ENCODE results near the gene PHOX2A.
"Not testable (repeated sequence)": the region's sequence is repeated elsewhere in the genome, so short reads cannot be mapped to it uniquely, and the experiment has no call there.

PHOX2A gene

DNA sequence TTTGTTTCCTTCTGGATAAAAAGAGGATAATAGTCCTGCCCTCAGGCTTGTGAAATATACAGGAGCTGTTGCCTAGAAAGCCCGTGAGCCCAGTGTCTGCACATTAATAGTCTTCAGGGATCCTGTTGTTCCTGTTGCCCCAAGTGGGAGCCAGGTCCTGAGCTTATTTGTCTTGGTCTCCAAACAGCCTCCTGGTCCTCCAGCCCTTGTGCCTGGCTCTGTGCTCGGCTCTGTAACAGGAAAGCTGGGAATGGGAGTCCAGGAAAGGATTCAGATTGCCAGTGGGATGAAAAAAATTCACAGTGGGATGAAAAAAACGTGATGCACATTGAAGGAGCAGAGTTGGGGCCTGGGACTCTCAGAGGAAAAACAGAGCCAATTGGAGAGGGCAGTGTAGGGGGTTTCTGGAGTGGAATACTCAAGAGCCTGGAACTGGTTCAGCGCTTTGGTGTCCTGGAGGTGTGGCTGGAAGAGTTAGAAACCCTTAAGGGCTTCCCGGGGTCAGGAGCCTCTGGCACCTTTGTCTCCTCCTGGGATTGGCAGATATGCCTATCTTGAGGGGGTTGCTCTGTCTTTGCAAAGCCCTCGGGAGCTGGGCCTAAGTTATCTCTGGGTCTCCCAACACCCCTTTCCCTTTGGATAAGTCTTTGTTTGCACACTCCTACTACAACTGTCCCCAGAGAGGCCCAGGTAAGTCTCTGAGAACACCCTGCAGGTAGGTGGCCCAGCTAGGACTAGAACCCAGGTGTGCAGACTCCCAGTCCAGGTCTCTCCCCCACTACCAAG, 21.7 kb downstream of the PHOX2A start:
- DNase-seq (ENCODE audit: low spot score) = no peak

DNA sequence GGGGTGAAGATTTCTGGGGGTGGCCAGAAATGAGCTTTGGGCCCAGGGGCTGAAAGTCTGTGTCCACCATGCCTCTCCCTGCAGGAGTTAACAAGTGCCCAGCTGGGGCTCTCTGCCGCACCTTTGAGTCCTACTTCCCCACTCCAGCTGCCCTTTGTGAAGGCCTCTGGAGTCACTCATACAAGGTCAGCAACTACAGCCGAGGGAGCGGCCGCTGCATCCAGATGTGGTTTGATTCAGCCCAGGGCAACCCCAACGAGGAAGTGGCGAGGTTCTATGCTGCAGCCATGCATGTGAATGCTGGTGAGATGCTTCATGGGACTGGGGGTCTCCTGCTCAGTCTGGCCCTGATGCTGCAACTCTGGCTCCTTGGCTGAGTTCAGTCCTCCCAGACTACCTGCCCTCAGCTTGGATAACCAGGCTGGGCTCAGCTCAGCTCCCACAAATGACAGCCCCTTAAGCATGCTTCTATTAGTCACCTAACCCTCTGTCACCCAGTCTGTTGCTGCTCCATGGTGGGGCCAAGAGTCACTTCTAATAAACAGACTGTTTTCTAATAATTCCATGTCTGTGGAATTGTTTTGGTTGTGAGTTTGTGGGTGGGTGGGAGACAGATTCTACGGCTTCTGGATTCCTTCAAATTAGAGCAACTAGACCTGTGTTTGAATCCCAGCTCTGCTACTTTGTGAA, 22.4 kb downstream of the PHOX2A start:
- no peak for DNase-seq (ENCODE audit: low spot score)

DNA sequence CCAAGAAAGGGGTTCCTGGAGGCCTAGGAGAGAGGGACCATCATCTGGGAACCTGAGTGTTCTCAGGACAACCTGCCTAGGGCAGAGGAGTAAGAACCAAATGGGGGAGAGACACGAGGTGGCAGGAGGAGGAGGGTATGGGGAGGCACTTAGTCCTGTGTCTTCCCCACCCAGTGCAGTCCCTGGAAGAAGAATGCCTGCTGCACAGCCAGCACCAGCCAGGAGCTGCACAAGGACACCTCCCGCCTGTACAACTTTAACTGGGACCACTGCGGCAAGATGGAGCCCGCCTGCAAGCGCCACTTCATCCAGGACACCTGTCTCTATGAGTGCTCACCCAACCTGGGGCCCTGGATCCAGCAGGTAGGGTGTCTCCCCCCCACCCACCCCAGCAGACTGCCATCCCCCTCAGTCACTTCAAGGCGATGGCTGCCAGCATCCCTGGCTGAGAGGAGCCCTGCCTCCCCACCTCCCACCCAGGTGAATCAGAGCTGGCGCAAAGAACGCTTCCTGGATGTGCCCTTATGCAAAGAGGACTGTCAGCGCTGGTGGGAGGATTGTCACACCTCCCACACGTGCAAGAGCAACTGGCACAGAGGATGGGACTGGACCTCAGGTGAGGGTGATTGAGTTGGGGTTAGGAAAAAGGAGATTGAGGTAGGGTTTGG, 23.1 kb downstream of the PHOX2A start:
- DNase-seq (ENCODE audit: low spot score) = no peak

DNA sequence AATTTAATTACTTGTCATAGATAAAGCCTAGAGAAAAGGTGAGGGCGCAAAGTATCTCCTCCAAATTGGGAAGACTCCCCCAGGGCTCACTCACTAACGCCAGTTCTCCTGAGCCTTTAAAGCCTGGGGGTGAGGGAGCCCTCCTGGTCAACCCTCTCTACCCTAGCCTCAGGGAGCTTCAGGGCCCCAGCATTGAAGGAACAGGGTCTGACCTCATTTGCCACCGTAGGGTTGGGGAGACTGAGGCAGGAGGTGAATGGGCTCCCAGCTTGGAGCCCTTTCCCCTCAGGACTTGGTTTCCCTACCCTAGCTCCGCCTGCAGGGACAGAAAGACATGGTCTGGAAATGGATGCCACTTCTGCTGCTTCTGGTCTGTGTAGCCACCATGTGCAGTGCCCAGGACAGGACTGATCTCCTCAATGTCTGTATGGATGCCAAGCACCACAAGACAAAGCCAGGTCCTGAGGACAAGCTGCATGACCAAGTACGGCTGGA, 25.7 kb downstream of the PHOX2A start:
- no peak for DNase-seq (ENCODE audit: low spot score)

DNA sequence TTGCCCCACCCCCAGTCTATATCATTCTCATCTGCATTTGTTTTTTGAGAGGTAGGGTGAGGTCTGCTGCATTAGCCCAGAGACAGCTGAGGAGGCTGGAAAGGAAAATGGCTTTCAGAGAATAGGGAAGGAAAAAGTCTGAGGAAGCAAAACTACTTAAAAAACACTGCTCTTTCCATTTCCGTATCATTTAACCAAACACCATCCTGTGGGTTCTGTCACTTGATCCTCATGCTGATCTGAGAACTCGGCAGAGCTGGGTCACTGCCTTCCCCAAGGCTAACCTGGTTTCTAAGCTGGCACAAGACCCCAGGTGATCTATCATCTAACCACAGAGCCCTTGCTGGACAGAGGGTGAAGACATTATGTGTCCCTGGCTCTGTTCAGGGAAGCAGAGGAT, 26.1 kb downstream of the PHOX2A start:
- peak; percentile 61 for DNase-seq (ENCODE audit: low spot score)

DNA sequence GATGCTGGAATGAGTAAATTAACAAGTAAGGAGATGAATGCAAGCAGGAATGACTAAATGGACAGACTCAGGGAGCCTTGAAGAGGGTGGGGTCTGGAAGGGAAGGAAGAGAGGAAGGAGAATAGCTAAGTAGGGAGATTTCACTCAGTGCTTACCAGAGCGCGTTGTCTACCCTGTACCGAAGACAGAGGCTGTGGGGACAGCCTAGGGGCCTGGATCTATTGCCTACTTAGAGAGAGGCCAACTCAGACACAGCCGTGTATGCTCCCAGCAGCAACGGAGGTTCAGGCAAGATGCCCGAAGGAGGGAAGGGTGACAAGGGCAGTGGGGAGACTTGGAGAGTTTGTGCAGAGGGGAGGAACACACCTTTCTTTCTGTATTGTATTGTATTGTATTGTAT, 27.3 kb downstream of the PHOX2A start, which contains the start of gene FOLR2:
Gene FOLR2, plus strand, starts transcription at position 157 of the 400 bp plus-strand sequence. CDS start 1,791 bp downstream, outside the sequence.
- DNase-seq (ENCODE audit: low spot score) = no peak

DNA sequence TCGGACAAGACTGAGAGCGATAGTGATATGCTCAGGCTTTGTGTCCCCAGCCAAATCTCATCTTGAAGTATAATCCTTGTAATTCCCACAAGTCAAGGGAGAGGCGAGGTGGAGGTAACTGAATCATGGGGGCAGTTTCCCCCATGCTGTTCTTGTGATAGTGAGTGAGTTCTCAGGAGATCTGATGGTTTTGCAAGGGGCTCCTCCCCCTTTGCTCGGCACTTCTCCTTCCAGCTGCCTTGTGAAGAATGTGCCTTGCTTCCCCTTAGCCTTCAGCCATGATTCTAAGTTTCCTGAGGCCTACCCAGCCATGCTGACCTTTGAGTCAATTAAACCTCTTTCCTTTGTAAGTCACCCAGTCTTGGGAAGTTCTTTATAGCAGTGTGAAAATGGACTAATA, 34.9 kb downstream of the PHOX2A start:
- no peak for DNase-seq (ENCODE audit: low spot score)

DNA sequence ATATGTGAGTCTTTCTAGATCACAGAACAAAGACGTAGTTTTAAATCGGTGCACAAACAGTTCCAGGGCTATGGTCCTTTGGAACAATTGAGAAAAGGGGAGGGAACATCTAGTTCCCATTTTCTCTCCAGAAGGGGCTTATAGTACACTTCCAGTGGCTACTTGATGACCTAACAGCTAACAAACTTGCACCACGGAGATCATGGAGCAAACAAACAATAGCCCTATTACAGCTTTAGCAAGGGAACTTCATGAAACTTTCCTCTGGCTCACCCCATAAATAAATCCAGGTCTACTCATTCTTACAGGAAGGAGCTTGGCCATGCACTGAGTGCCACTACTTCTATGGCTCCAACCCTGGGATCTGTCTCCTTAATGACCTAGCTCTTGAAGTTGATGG, 35.7 kb downstream of the PHOX2A start:
- DNase-seq (ENCODE audit: low spot score) = no peak

DNA sequence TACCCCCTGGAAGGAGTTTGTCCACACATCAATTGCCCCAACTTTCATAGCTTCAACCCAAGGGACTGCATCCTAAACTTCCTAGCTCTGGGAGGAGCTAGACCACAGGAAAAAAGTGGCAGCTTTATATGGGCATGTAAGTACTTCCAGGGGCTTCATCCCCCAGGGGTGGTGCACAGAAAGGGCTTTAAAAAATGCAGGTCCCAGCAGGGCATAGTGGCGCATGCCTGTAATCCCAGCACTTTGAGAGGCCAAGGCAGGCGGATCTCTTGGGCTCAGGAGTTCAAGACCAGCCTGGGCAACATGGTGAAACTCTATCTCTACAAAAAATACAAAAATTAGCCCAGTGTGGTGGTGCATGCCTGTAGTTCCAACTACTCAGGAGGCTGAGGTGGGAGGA, 37.2 kb downstream of the PHOX2A start:
- DNase-seq (ENCODE audit: low spot score) = not testable (repeated sequence)

DNA sequence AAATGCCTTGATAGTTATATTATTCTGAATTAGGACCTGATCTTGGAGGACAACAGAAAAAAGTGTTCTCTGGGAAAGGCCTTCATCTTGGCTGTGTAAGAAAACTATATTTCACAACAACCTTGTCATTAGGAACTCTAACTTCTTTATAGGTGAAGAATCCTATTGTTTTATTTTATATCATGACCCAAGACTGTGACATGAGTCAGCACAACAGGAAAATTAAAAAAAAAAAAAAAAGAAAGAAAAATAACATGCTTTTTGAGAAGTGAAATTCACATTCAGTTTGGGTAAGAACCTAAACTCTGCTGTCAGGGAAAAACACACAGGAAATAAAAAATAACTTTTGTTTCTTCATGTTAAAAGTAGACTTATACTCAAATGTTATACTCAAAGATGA, 39.1 kb downstream of the PHOX2A start:
- no peak for DNase-seq (ENCODE audit: low spot score)

DNA sequence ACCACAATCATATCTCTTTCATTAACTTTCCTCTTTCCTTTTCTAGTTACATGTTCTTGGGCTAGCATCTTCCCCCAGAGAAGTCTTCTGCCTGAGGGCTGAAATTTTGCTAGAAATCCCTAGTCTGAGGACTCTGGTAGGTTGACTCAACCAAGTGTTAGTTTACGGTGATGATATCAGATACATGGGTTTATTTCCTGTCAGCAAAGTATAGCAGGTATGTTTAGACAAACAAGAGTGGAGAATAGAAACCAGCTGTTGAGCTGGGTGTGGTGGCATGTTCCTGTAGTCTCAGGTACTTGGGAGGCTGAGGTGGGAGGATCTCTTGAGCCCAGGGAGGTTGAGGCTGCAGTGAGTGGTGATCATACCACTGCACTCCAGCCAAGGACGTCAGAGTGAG, 40.8 kb downstream of the PHOX2A start:
- DNase-seq (ENCODE audit: low spot score) = no peak

DNA sequence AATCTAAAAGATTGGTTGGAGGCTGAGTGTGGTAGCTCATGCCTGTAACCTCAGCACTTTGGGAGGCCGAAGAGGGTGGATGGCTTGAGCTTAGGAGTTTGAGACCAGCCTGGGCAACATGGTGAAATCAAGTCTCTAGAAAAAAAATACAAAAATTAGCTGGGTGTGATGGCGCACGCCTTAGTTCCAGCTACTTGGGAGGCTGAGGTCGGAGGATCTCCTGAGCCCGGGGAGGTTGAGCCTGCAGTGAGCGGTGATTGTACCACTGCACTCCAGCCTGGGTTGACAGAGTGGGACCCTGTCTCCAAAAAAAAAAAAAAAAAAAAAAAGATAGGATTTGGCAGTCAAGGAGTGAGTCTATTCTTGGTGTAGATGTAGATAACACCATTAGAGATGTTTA, 41.4 kb downstream of the PHOX2A start:
- no peak for DNase-seq (ENCODE audit: low spot score)

DNA sequence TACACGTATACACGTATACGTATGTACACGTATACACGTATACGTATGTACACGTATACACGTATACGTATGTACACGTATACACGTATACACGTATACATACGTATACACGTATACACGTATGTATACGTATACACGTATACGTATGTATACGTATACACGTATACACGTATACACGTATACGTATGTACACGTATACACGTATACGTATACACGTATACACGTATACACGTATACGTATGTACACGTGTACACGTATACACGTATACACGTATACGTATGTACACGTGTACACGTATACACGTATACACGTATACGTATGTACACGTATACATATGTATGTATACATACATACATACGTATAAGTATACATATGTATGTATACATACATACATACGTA, 42.5 kb downstream of the PHOX2A start:
- DNase-seq (ENCODE audit: low spot score) = not testable (repeated sequence)

DNA sequence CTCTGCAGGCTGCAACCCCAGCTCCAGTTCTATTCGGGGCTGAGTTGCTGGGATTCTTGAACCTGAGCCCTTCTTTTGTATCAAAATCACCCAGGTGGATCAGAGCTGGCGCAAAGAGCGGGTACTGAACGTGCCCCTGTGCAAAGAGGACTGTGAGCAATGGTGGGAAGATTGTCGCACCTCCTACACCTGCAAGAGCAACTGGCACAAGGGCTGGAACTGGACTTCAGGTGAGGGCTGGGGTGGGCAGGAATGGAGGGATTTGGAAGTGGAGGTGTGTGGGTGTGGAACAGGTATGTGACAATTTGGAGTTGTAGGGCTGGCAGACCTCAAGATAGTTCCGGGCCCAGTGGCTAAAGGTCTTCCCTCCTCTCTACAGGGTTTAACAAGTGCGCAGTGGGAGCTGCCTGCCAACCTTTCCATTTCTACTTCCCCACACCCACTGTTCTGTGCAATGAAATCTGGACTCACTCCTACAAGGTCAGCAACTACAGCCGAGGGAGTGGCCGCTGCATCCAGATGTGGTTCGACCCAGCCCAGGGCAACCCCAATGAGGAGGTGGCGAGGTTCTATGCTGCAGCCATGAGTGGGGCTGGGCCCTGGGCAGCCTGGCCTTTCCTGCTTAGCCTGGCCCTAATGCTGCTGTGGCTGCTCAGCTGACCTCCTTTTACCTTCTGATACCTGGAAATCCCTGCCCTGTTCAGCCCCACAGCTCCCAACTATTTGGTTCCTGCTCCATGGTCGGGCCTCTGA, 48.3 kb downstream of the PHOX2A start:
- no peak for DNase-seq (ENCODE audit: low spot score)

DNA sequence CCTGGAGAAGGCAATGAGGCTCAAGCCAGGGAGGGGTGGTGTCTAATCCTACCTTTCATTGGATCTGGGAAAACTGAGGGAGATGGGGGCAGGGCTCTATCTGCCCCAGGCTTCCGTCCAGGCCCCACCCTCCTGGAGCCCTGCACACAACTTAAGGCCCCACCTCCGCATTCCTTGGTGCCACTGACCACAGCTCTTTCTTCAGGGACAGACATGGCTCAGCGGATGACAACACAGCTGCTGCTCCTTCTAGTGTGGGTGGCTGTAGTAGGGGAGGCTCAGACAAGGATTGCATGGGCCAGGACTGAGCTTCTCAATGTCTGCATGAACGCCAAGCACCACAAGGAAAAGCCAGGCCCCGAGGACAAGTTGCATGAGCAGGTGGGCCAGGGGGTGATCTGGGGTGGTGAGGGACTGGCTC, 52.0 kb downstream of the PHOX2A start, which contains the start of gene FOLR1:
Gene FOLR1, plus strand, starts transcription at position 180 of the 421 bp plus-strand sequence. Its CDS starts 34 bp downstream, at position 214.
- no peak for DNase-seq (ENCODE audit: low spot score)

DNA sequence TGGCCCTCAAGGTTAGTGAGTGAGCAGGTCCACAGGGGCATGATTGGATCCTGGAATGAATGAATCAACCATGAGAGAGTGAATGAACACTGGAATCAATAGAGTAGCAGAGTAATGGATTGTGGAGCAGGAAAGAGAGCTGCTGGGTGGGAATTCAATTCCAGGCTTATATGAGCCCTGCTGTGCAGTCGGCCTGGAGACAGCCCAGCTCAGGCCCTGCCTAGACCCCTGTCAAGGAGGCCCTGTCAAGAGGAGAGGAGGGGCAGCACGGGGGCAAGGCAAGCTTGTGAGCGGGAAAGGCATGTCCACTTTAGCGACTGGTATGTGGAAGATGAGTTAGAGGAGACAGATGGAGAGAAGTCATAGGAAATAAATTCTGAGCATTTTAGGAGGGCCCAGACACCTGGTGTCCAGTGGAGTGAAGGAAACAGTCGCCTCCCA, 53.3 kb downstream of the PHOX2A start:
- DNase-seq (ENCODE audit: low spot score) = no peak

DNA sequence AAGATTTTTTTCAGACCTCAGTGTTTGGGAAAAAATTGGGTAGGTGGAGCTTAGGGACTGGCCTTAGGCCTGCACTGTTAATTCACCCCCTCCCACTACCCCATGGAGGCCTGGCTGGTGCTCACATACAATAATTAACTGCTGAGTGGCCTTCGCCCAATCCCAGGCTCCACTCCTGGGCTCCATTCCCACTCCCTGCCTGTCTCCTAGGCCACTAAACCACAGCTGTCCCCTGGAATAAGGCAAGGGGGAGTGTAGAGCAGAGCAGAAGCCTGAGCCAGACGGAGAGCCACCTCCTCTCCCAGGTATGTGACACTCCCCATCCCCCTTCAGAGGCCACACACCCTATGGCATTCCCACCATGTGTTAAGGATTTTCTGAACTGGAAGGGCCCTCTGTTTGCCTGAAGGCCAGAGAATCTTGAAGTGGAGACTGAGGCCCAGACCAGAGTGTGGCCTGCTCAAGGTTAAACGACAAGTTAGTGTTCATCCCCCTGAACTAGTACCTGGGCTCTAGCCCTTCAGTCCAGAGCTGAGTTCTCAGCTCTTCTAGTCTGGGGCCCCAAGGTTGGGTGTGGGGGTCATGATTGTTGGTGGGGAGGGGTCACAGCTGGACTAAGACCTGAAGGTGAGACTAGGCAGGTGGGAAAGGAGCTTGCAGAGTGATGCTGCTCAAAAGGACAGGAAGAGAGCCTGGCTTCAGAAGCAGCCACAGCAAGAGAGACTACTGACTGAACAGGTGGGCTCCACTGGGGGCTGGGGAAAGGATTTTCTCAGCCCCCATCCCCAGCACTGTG, 54.3 kb downstream of the PHOX2A start:
- DNase-seq (ENCODE audit: low spot score) = no peak

Data from pons (tissue), 1 donor.